Measurements from ENCODE around the gene ZNF777. TPM values are rescaled to one million over a fixed set of nuclear protein-coding genes. Genes with fewer than 3 reads are reported as not detected.
"Not testable (repeated sequence)": the region's sequence is repeated elsewhere in the genome, so short reads cannot be mapped to it uniquely, and the experiment has no call there.

The ZNF777 gene
- total and polyA plus RNA-seq, 5 experiments from 2014 or later: 1.1 to 18.9 (median 3.6) TPM

DNA sequence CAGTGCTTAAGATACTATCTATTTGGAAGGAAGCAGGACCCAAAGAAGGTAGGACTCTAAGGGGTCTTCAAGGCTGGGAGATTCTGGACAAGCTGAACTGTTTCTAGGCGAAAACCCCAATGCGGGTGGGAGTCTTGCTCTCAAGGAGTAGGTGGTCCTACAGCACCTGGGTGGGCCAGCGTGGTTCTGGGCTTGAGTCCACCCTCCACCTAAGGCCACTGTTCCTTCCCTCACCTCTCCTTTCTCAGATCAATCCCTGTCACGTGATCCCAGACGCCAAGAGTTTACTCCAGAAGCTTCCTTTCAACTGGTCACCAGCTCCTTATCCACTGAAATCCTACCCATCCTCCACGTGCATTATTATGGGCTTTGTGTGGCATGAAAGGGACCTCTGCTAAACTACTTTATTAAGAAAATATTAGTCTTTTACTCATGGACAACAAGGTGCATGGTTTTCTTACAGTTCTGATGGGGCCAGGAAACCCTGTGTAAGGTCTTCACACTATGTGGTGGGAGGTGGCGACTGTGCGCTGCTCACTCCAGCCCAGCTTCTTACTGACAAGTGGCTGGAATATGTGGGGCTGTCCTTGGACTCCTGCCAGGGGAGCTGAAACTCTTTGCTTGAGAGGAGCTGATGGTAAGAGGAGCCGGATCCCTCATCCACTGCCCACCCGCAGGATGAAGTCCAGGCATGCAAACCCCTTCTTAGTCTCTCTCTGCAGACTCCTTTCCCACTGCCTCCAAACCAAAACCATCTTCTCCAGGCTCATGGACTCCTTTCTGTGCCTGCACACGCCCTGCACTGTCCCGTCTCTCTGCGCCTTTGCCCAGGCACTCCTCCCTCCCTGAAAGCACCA is 35.2 kb upstream of the ZNF777 start:
- POLR2A ChIA-PET: interaction anchor here (0.6 to 2.5 kb wide), 5 partner anchors 35 to 724 kb away, joined by 3 to 13 read pairs (median 4); partner anchors contain the start of genes ZNF777 and ZNF783
- DNase-seq (no peak), ATAC-seq (no peak)
- Mint-ChIP-seq H3K9me3 (no peaks in the 10 kb centered on the region), H3K27ac (peak overlapping the region in 9 of 10 donors; percentile 57 to 98 (median 94)), H3K4me1 (peaks cover 16 to 40% (median 34%) of the 10 kb centered on the region in 4 donors), H3K36me3 (peaks cover 0 to 38% (median 11%) of the 10 kb centered on the region in 3 donors), H3K27me3 (no peaks in the 10 kb centered on the region), H3K4me3 (peak overlapping the region; percentile 91 to 99 (median 96))

DNA sequence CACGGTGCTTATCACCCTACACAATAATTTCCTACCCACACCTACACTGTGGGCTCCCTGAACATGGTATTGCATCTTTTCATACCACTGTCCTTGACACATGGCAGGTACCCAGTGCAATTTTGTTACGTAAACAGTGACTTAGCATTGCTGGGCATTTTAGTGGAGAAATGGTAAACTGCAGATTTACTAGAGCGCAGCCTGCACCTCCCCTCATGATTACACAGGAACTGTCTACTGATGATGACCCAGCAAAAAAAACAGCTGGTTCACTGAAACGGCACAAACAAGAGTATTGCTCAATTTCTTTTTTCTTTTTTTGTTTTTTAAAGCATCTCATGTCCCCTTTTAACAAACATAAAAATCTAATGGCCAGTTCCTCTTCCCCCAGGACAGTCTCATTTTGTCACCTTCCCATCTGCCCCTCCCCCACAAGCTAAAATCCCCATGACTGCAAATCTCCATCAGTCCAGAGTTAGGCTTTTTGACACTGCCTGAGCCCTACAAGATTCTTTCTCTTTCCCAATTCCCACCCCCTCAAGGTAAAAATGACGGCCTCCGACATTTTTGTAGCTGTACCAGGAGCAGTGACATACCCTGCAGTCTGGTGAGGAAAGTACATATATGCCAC is 34.0 kb upstream of the ZNF777 start:
- Mint-ChIP-seq H3K36me3 (peaks cover 0 to 49% (median 18%) of the 10 kb centered on the region in 3 donors), H3K27ac (peak overlapping the region in 9 of 10 donors; percentile 53 to 94 (median 72)), H3K9me3 (no peaks in the 10 kb centered on the region), H3K27me3 (no peaks in the 10 kb centered on the region), H3K4me3 (peak overlapping the region in 6 of 10 donors; percentile 2 to 96 (median 72)), H3K4me1 (peaks cover 19 to 35% (median 32%) of the 10 kb centered on the region in 4 donors)
- POLR2A ChIA-PET: interaction anchor here (1.8 to 2.5 kb wide), 2 partner anchors 34 to 233 kb away, joined by 4 to 13 read pairs; partner anchors contain the start of genes ZNF777 and ZNF783
- no peak for ATAC-seq
- no peak for DNase-seq

DNA sequence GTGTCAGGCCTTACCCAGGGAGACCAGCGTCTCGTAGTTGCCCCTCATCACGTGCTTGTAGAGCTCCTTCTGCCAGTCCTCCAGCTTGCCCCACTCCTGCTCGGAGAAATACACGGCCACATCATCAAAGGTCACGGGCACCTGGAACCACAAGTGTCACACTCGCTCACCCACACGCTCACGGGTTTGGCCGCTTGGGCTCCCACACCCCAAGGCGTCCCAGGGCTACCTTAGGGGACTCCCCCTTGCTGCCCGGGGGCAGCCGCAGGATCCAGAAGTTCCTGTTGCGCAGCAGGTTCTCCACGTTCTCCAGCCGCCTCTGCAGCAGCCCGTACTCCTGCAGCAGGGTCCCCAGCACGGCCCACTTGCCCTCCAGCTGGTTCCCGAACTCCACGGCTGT is 33.1 kb upstream of the ZNF777 start:
- ATAC-seq, H3K9me3 Mint-ChIP-seq, H3K4me3 Mint-ChIP-seq, DNase-seq, H3K27me3 Mint-ChIP-seq, H3K27ac Mint-ChIP-seq, POLR2A ChIA-PET: not testable (repeated sequence)
- Mint-ChIP-seq H3K36me3 (peaks cover 0 to 58% (median 18%) of the 10 kb centered on the region in 3 donors), H3K4me1 (peaks cover 25 to 41% (median 33%) of the 10 kb centered on the region in 4 donors)

DNA sequence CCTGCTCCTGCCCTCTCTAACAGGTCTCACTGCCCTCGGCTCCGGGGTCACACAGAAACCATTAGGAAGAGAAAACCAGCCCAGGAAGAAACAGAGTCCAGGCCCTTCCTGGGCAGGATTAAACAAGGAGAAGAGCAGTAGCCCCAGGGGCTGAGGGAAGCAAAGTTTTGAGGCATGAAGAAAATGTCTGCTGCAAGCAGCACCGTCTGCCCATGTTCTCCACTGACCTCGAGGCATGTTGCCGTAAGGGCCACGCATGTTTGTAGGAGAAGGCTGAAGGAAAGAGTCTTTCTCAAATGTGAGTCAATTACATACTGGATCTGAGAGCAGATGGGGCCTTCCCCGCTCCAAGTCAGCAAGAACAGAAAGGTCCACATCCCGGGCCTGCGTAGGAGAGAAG is 32.5 kb upstream of the ZNF777 start:
- Mint-ChIP-seq H3K9me3 (no peaks in the 10 kb centered on the region), H3K27ac (peak overlapping the region in 2 of 10 donors; percentile 28 to 65), H3K27me3 (no peaks in the 10 kb centered on the region), H3K4me1 (peaks cover 28 to 43% (median 33%) of the 10 kb centered on the region in 4 donors), H3K4me3 (no peak overlapping the region), H3K36me3 (peaks cover 0 to 64% (median 18%) of the 10 kb centered on the region in 3 donors)
- DNase-seq: no peak
- POLR2A ChIA-PET: no interaction called here
- ATAC-seq: no peak

DNA sequence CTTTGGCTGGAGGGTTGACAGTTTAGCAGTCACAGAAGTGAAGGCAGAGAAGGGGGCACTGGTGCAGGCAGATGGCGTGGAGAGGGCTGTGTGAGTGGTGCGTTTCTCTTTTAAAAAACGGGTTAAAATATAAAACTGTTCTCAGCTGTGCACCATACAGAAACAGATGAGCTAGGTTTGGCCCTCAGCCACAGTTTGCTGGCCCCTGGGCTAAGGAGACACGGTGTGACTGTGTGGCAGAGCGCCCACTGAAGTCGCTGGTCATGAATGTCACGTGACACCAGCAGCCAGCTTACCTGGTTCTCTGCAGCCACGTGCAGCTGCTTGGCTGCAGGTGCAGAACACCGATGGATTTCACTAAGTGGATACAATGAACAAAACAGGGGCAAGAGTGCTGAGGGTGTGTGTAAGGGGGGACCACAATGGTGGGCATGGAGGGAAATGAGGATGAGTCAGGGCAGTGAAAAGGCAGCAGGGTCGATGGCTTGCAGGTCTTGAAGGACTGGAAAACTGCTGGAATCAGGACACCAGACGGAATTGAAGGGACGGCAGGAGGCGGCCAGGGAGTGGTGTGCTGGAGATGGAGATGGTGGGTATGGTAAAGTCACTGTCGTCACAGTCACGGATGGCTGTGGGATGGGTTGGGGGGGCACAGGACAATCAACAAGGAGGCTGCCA is 29.4 kb upstream of the ZNF777 start:
- H3K27ac Mint-ChIP-seq: peak overlapping the region in 6 of 10 donors; percentile 17 to 90 (median 78)

DNA sequence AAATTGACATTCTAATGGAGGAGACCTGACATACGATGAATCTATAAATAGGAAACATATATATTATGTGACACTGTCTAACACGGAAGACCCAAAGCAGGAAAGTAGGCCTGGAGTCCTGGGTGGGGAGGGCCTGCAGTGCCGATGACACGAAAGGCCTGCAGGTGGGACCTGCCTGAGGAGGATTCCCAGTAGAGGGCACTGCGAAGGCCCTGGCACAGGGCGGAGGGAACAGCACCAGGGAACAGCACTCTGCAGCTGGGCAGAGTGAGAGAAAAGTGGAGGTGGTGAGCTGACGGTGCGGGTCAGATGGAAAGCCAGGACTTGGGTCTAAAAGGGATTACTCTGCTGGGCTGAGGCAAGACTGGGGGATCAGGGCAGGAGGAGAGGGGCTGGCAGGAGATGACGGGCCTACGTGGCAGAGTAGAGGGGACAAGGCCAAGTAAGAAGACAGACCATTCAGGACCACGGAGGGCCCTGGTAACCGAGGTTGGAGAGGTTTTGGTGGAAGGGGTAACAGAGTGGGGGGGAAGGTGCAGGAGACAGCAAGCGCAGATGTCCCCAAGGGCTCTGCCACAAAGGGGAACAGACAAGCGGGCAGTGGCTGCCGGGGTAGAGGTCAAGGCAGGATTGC is 28.6 kb upstream of the ZNF777 start:
- Mint-ChIP-seq H3K27me3 (no peaks in the 10 kb centered on the region), H3K4me1 (peaks cover 2 to 22% (median 18%) of the 10 kb centered on the region in 4 donors), H3K4me3 (no peak overlapping the region), H3K9me3 (no peaks in the 10 kb centered on the region), H3K27ac (peak overlapping the region in 6 of 10 donors; percentile 46 to 90 (median 78)), H3K36me3 (peaks cover 0 to 93% (median 22%) of the 10 kb centered on the region in 3 donors)
- DNase-seq (no peak), ATAC-seq (peak; percentile 56 to 86)
- POLR2A ChIA-PET: no interaction called here

More for the DNA sequence above, 29.4 kb upstream of the ZNF777 start:
- POLR2A ChIA-PET: no interaction called here
- peaks cover 0 to 93% (median 22%) of the 10 kb centered on the region in 3 donors for H3K36me3 Mint-ChIP-seq
- no peaks in the 10 kb centered on the region for H3K27me3 Mint-ChIP-seq
- peaks cover 9 to 29% (median 22%) of the 10 kb centered on the region in 4 donors for H3K4me1 Mint-ChIP-seq
- DNase-seq (no peak), ATAC-seq (no peak)
- H3K4me3 Mint-ChIP-seq: peak overlapping the region in 1 of 10 donors; percentile 11
- no peaks in the 10 kb centered on the region for H3K9me3 Mint-ChIP-seq

DNA sequence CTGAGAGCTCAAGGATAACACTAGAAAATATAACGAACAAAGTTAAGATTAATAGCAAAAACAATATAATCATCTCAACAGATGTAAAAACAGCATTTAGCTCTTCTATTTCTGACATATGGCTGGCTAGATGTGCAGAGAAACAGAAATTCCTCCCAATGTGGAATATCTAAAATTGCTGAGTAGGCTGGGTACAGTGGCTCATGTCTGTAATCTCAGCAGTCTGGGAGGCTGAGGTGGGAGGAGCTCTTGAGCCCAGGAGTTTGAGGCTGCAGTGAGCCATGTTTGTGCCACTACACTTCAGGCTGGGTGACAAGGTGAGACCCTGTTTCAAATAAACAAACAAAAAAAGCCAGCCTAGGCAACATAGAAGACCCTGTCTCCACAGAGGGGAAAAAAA is 18.7 kb upstream of the ZNF777 start:
- H3K27me3 Mint-ChIP-seq: no peaks in the 10 kb centered on the region
- H3K27ac Mint-ChIP-seq: no peak overlapping the region
- POLR2A ChIA-PET: interaction anchor here (0.9 kb wide), 1 partner anchor 19 kb away, joined by 4 read pairs; the partner anchor contains the start of gene ZNF777
- DNase-seq (no peak), ATAC-seq (no peak)
- peaks cover 12 to 66% (median 26%) of the 10 kb centered on the region in 3 donors for H3K36me3 Mint-ChIP-seq
- H3K4me1 Mint-ChIP-seq: peaks cover 0 to 9% (median 5%) of the 10 kb centered on the region in 4 donors
- H3K4me3 Mint-ChIP-seq: no peak overlapping the region
- peaks cover 0 to 13% (median 5%) of the 10 kb centered on the region in 9 donors for H3K9me3 Mint-ChIP-seq

DNA sequence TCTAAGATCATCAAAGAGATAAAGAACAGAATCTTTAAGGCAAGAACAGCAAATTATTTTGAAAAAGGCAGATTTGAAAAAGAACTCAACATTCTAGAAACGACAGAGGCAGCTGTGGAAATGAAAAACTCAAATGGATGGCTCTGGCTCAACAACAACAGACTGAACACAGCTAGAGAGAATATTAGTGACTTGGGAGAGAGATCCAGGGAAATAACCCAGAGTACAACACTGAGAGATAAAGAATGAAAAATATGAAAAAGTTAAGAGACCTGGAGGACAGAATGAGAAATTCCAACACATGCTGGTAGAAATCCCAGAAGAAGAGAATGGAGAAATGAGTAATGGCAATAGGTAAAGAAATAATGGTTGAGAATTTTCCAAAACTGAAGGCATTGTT is 17.9 kb upstream of the ZNF777 start:
- ATAC-seq: no peak
- H3K36me3 Mint-ChIP-seq: peaks cover 12 to 69% (median 33%) of the 10 kb centered on the region in 3 donors
- H3K4me1 Mint-ChIP-seq: peaks cover 0 to 8% (median 5%) of the 10 kb centered on the region in 4 donors
- H3K27me3 Mint-ChIP-seq: no peaks in the 10 kb centered on the region
- peak overlapping the region in 2 of 10 donors; percentile 27 to 30 for H3K27ac Mint-ChIP-seq
- POLR2A ChIA-PET: no interaction called here
- no peak for DNase-seq
- peaks cover 0 to 13% (median 5%) of the 10 kb centered on the region in 9 donors for H3K9me3 Mint-ChIP-seq
- no peak overlapping the region for H3K4me3 Mint-ChIP-seq

DNA sequence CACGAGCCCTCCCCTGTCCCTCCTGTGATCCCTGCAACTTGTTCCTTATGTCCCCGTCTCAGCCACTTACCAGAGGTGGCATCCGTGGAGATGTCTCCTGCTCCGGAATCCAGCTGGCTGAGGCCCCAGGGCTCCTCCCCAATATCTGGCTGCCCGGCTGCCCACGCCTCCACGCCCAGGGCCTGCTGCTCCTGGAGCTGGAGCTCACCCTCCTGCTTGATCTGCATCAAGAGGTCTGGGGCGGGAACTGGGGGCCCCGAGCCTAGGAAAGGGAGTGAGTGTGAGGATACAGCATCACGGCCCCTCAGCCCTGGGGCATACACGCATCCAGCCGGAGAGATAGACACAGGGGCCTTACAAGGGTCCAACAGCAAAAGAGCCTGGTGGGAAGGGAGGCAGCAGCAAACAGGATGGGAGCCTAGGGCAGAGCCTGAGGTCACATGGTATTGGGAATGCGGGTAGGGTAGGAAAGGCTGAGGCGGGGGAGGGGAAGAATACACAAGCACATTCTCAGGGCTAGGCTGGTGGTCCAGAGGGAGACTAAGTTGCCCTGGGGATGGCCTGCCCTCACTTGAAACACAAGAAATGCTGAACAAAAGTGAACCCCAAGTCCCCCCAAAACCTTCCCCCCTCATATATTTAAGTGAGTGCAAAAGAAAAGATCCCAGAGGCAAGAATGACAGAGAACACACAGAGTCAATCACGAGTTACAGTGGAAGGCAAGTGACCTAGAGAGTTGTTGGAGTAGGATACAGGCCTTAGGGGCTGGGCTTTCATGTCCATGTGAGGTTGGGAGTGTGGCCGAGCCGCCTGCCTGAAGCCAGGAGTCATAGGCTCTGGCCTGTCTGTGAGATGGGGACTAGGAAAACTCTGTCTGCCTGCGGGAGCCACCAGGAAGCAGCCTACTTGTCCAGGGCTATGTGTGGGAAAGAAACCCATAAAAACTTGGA is 16.9 kb upstream of the ZNF777 start:
- Mint-ChIP-seq H3K27me3 (no peaks in the 10 kb centered on the region), H3K4me3 (no peak overlapping the region), H3K27ac (peak overlapping the region in 6 of 10 donors; percentile 27 to 65 (median 45)), H3K9me3 (peaks cover 0 to 13% (median 5%) of the 10 kb centered on the region in 9 donors), H3K36me3 (peaks cover 12 to 69% (median 34%) of the 10 kb centered on the region in 3 donors), H3K4me1 (peaks cover 0 to 8% (median 5%) of the 10 kb centered on the region in 4 donors)
- ATAC-seq (no peak), DNase-seq (no peak)
- POLR2A ChIA-PET: no interaction called here

DNA sequence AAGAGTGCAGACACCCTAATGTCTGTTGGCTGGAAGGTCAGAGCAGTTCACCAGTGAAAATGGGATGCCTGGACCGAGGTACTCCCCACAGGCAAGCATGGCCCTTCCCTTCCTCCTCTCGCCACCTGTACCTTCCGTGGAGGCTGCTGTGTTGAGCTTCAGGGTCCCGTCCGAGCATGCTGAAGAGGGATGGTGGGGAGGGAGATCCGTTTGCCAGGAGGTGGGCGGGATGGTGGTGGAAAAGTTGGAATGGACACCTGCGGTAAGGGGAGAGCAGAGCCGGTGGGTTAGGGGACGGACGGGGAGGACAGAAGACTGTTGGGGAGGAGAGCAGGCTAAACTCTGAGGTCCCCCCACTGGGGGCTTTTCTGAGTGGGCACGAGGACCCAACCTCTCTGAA is 15.9 kb upstream of the ZNF777 start:
- H3K27ac Mint-ChIP-seq: peak overlapping the region in 1 of 10 donors; percentile 11
- no peak for ATAC-seq
- H3K9me3 Mint-ChIP-seq: peaks cover 0 to 13% (median 5%) of the 10 kb centered on the region in 9 donors
- peaks cover 15 to 69% (median 39%) of the 10 kb centered on the region in 3 donors for H3K36me3 Mint-ChIP-seq
- H3K4me1 Mint-ChIP-seq: peaks cover 0 to 8% (median 5%) of the 10 kb centered on the region in 4 donors
- DNase-seq: no peak
- POLR2A ChIA-PET: interaction anchor here (0.7 kb wide), 1 partner anchor 449 kb away, joined by 6 read pairs; the partner anchor contains the start of gene PDIA4
- H3K4me3 Mint-ChIP-seq: no peak overlapping the region
- no peaks in the 10 kb centered on the region for H3K27me3 Mint-ChIP-seq

Measured in naive thymus-derived CD8-positive, alpha-beta T cell (primary cell).